Globus pallidus (tissue), 1 donor: ENCODE data around the gene ZNF467.

ENCODE experiments used
- DNase-seq: peaks from one replicate; pipeline ENCODE4 v3.0.0-alpha.2; 2015; ENCODE audit warnings: low spot score

ZNF467 gene

DNA sequence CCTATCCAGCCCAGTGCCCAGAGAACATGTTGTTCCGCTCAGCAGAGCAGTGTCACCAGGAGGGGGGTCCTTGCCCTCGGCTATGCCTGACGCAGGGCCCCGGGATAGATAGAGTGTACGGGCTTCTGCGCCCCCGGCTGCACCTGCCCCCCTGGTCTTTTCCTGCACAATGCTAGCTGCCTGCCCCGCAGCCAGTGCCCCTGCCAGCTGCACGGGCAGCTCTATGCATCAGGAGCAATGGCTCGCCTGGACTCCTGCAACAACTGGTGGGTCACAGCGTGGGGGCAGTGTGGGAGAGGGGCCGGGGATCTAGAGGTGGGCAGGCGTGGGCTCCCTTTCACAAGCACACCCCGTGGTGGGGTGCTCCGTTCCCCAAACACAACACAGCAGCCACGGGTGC is 33.3 kb upstream of the ZNF467 start:
- DNase-seq, result no peak

DNA sequence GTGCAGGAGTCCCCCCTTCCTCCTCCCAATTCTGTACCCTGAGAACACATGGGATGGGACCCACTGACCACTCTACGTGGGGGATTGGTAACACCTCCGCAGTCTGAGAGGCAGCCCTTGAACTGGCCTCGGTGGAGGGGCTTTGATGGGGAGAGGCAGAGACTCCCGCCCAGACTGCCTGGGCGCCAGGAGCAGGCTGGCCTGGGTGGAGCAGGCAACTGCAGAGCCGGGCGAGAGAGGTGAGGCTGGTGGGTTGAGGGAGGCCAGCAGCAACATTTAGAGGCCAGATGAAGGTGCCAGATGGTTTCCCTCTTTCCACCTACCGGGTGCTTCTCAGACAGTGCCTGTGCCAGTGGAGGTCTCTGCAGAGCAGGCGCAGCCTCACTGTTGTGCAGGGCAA is 30.7 kb upstream of the ZNF467 start:
- DNase-seq, result no peak

DNA sequence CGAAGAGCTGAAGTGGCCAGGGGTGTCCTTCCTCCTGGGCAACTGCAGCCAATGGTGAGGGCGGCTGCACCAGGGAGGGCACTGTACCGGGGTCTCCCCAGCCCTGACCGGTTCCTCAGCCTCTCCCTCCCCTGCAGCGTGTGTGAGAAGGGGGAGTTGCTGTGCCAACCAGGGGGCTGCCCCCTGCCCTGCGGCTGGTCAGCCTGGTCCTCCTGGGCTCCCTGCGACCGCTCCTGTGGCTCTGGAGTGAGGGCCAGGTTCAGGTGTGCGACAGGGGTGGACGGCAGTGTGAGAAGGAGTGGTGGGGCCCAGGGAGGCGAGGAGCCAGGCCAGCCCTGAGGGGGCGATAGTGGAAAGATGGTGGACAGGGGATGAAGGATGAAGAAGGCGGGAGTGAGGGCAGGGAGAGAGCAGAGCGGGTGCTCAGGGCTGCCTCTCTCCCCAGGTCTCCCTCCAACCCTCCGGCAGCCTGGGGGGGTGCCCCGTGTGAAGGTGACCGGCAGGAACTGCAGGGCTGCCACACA is 30.2 kb upstream of the ZNF467 start:
- no peak for DNase-seq

DNA sequence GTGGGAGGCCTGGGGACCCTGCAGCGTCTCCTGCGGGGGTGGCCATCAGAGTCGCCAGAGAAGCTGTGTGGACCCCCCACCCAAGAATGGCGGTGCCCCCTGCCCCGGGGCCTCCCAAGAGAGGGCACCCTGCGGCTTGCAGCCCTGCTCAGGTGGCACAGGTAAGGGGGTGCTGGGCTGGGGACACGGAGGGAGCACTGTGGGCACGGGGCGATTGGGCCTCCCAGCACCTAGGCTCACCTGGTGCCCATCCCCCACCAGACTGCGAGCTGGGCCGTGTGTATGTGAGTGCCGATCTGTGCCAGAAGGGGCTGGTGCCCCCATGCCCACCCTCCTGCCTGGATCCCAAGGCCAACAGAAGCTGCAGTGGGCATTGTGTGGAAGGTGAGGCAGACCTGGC is 29.6 kb upstream of the ZNF467 start:
- DNase-seq, result no peak

DNA sequence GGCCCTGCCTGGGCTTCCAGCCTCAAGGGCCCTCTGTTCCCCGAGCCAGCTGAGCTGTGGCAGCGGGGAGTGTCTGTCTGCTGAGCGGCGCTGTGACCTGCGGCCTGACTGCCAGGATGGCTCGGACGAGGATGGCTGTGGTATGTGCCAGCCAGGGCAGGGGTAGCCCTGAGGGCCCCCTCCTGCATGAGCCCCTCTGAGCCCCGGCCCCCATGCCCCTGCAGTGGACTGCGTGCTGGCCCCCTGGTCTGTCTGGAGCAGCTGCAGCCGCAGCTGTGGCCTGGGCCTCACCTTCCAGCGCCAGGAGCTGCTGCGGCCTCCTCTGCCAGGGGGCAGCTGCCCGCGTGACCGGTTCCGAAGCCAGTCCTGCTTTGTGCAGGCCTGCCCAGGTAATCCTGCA is 28.4 kb upstream of the ZNF467 start:
- no peak for DNase-seq

DNA sequence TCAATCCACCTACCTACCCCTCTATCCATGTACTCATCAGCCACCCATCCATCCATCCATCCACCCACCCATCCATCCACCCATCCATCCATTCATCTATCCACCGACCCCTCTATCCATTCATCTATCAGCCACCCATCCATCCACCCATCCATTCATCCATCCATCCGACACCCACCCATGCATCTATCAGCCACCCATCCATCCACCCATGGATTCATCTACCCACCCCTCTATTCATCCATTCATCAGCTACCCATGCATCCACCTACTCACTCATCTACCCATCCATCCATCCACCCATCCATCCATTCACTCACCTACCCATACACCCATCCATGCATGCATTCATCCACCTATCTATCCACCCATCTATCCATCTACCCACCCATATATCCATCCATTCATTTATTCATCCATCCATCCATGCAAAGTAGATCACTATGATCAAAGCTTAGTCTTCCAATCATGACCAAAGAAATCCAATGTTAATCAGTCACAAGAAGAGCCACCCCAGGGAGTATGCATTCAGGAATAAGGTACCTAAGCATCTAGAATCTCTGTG is 27.7 kb upstream of the ZNF467 start:
- no peak for DNase-seq

DNA sequence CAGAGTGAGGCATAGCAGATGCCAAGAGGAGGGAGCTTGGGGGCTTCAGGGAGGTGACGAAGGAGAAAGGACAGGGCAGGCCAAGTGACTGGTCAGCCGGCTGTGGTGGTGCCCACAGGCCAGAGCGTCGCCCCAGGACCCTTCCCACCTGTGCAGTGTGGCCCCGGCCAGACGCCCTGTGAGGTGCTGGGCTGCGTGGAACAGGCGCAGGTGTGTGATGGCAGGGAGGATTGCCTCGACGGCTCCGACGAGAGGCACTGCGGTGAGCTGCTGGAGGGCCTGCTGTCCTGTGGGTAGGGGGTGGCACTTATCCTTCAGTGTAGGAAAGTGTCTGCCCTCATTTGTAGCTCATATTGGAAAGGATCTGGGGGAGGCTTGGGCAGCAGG is 26.8 kb upstream of the ZNF467 start:
- DNase-seq, result no peak

DNA sequence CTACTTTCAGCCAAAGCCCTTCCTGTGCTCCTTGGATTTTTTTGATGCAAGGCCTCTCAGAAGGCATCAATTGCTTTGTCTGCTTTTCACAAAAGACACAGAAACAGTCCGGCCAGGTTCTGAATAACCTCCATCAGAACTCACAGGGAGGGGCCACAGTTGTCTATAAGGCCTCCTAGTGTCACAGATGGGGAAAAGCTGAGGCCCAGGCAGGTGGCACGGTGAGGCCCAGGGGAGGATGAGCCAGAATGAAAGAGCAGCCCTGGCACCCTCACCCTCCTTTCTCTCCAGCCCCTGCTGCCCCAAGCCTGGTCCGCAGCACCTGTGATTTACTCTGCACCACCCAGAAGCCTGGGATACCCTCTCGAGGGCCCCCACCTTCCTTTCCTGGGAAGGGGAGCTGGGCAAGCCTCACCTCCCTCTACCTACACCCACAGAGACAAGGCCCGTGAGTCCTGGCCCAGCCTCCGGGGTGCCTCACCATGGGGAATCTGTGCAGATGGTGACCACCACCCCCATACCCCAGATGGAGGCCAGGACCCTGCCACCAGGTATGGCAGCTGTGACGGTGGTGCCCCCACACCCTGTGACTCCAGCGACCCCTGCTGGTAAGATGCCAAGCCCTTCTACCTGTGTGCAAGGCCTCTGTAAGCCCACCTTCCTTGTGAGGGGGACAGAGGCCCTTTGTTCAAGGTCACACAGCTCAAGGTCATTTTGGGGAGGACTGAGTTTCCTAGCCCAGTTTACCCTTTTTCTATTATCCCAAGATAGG is 26.2 kb upstream of the ZNF467 start:
- DNase-seq, result no peak

DNA sequence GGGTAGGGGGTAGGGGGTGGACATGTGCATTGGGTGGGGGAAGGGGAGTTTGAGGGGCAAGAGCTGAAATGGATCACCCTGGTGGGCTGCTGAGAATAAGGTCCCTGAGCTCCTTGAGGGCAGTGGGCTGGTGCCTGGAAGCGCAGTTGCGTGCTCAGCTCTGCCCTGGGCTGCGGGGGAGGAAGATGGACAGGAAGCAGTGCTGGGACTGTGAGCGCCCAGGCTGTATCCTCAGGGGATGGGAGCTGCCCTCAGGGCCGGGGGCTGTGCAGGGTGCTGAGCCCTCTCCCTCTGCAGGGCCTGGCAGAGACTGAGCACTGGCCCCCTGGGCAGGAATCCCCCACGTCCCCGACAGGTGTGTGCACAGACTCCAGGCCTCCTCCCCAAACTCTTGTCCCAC is 24.4 kb upstream of the ZNF467 start:
- DNase-seq, result no peak

DNA sequence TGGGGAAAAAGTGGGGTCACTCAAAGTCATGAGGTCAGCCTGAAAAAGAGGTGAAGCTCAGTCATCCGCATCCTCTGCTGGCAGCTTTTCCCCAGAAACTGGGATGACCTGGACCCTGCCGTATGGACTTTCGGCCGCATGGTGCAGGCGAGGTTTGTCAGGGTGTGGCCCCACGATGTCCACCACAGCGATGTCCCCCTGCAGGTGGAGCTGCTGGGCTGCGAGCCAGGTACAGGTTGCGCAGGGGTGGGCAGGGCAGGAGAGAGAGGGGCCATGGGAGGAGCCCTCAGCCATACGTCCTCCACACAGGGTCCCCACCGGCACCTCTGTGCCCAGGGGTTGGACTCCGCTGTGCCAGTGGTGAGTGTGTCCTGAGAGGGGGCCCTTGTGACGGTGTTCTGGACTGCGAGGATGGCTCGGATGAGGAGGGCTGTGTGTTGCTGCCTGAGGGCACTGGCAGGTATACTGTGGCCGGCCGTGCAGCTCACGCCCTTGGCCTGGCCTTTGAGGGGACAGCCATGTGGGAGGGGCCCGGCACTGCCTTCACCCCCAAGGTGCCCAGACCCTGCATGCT is 23.0 kb upstream of the ZNF467 start:
- DNase-seq, result no peak

DNA sequence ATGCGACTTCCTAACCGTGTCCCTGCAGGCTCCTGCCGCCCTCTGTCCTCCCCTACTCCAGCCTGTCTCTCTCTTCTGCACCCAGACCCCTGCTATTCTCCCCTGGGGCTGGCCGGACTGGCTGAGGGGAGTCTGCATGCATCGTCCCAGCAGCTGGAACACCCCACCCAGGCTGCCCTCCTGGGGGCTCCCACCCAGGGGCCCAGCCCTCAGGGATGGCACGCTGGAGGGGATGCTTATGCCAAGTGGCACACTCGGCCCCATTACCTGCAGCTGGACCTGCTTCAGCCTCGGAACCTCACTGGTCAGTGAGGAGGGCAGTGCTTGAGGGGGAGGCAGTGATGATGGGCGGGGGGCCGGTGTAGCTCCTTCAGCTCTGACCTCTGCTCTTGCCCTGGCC is 21.7 kb upstream of the ZNF467 start:
- DNase-seq, result no peak

DNA sequence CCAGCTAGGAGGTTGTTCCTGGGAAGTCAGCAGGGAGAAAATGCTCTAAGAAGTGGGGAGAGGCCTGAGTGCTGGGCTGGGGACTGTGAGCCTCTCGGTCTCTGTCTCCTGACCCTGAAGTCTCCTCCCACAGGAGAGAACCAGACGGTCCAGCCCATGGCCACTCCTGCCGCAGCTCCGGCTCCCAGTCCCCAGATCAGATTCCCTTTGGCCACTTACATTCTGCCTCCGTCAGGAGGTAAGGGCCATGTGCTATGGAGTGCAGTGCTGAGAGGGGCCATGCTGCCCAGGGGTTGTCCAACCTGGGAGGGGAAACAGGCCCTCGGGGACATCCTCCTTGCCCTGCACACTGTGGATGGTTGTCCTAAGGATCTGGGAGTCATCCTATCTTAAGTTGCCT is 21.3 kb upstream of the ZNF467 start:
- no peak for DNase-seq

DNA sequence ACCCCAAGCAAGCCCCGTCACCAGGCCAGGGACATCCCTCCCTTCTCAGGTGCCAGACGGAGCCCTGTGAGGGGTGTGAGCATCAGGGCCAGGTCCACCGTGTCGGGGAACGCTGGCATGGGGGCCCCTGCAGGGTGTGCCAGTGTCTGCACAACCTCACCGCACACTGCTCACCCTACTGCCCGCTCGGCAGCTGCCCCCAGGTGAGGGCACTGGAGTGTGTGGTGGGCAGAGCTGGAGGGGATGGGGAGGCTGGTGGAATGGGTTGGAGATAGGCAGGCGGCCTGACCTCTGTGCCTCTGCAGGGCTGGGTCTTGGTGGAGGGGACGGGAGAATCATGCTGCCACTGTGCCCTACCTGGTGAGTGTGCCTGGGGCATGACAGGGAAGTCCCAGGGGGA is 19.9 kb upstream of the ZNF467 start:
- no peak for DNase-seq

DNA sequence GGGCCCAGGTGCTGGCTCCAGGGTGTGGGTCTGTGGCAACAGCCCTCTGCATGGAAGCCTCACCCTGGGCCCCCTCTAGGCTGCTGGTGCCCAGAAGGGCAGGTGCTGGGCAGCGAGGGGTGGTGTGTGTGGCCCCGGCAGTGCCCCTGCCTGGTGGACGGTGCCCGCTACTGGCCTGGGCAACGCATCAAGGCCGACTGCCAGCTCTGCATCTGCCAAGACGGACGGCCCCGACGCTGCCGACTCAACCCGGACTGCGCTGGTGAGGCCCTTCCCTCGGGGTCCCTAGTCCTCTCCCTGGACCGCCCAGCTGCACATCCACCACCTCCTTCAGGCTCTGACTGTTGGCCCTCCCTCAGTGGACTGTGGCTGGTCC is 18.8 kb upstream of the ZNF467 start:
- no peak for DNase-seq

DNA sequence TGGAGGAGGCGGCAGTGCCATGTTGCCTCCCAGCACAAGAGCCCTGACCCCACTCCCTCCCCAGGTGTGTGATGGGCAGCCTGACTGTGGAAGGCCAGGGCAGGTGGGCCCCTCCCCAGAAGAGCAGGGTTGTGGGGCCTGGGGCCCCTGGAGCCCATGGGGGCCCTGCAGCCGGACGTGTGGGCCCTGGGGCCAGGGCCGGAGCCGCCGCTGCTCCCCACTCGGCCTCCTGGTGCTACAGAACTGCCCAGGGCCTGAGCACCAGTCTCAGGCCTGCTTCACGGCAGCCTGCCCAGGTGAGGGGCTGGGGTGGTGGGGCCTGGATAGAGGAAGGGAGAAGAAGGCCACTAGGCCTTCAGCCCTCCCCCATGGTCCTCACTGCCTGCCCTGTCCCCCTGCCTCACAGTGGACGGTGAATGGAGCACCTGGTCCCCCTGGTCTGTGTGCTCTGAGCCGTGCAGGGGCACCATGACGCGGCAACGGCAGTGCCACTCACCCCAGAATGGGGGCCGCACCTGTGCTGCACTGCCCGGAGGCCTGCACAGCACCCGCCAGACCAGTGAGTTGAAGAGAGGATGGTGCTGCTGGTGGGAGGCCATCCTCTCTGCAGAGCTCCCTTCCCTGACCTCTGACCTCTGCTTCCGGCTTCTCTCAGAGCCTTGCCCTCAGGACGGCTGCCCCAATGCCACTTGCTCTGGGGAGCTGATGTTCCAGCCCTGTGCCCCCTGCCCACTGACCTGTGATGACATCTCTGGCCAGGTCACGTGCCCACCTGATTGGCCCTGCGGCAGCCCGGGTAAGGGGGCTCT is 18.2 kb upstream of the ZNF467 start:
- no peak for DNase-seq

DNA sequence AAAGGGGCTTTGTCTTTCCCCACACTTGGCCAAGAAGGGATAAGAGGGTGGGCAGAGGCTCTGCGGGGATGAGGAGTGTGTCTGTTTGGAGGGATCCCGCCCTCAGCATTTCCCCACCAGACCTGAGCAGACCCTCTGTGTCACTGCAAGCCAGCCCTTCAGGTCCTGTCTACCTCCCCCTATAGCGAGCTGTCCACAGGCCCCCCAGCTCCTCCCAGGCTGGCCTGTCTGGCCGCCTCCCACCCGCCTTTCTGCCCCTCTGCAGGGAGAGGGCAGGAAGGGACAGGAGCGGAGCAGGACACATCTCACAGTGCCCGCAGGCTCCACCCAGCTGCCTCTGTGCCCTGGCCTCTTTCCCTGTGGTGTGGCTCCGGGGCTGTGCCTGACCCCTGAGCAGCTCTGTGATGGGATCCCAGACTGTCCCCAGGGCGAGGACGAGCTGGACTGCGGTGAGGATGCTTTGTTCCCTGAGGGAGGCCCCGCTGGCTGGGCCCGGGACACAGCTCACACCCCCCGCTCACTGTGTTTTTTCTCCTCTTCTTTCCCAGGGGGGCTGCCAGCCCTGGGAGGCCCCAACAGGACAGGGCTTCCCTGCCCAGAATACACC is 17.5 kb upstream of the ZNF467 start:
- no peak for DNase-seq

DNA sequence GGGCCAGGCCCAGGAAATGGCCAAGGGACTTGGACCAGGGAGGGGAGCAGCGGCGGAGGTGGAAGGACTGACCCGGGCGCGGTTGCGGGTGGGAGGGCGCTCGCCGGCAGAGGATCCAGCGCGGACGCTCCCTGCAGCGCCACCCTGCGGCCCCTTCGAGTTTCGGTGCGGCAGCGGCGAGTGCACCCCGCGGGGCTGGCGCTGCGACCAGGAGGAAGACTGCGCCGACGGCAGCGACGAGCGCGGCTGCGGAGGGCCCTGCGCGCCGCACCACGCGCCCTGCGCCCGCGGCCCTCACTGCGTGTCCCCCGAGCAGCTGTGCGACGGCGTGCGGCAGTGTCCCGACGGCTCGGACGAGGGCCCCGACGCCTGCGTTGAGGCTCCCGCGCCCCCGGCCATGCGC is 16.8 kb upstream of the ZNF467 start:
- DNase-seq, result no peak

DNA sequence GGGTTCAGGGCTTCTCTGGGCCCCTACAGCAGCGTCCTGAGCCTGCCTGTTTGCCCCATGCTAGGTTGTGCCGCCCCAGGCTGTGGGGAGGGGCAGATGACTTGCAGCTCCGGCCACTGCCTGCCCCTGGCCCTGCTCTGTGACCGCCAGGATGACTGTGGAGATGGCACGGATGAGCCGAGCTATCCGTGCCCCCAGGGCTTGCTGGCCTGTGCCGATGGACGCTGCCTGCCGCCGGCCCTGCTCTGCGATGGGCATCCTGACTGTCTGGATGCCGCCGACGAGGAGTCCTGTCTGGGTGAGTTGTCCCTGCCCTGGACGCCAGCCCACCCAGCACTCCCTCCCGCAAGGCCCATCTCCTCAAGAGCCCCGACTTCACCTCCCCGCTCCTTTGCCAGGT is 15.7 kb upstream of the ZNF467 start:
- DNase-seq, result no peak

DNA sequence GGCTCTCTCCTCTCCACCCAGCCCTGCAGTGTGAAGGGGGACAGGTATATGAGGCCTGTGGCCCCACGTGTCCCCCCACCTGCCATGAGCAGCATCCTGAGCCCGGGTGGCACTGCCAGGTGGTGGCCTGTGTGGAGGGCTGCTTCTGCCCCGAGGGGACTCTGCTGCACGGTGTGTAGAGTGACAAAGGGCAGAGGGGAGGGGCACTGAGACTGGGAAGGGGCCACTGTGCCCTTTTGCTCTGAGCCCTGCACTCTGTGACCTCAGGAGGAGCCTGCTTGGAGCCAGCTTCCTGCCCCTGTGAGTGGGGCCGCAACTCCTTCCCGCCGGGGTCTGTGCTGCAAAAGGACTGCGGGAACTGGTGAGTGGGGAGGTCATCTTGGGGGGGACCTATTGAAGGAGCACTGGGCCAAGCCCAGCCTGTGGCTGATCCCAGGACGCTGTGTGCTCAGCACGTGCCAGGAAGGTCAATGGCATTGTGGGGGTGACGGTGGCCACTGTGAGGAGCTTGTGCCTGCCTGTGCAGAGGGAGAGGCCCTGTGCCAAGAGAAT is 15.0 kb upstream of the ZNF467 start:
- no peak for DNase-seq

DNA sequence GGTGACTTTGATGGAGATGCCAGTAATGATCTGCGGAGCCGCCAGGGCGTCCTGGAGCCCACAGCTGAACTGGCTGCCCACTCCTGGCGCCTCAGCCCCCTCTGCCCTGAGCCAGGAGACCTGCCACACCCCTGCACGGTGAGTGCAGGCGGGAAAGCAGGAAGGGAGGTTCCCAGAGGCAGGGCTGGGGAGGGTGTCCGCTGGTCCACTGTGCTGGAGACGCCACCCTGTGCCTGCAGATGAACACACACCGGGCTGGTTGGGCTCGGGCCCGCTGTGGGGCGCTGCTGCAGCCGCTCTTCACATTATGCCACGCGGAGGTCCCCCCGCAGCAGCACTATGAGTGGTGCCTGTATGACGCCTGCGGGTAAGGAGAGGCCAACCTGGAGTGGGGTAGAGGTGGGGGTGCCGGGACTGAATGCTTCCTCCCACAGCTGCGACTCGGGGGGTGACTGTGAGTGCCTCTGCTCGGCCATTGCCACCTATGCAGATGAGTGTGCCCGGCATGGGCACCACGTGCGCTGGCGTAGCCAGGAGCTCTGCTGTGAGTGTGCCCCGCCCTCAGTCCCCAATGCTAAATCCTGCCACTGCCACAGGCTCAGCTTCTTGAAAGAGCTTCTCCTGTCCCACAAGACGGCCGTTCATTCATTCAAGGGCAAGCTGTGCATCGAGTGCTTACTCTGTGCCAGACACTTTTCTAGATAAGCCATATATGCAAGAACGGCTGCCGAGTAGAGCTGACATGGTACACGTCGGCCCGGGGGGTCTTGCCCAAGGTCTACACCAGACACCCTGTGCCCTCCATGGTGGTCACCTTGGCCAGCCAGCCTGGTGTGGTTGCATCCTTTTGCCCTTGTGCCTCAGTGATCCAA is 14.3 kb upstream of the ZNF467 start:
- no peak for DNase-seq

DNA sequence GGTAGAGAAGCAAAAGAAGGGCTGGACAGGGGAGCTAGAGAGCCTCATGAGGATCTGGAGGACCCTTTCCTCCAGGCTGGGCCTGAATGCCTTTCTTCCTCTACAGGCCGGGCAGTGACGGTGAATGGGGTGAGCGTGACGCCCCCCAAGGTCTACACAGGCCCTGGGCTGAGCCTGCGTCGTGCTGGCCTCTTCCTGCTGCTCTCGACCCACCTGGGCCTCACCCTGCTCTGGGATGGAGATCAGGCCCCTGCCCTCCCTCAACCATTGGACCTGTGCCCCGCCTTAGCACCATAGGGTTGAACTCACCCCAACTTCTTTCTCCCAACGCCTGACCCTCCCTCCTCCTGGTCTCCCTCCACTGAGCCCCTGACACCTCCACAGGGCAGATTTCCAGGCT is 12.6 kb upstream of the ZNF467 start:
- DNase-seq, result no peak
